Measurements from ENCODE around the gene POFUT2.
"Not testable (repeated sequence)": the region's sequence is repeated elsewhere in the genome, so short reads cannot be mapped to it uniquely, and the experiment has no call there.

The POFUT2 gene

DNA sequence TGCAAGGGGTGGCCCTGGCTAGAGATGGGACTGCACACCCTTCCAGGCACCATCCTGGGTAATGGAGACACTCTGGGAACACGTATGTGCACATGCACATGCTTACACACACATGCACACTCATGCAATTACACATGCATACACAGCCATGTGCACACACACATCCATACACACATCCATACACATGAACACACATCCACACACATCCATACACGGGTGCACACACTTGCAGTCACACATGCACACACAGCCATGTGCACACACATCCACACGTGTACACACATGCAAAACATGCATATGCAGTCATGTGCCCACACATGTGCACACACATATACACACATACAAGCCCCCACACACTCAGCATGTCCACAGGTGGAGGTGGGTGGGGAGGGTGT is 22.3 kb upstream of the POFUT2 start:
- no peak for DNase-seq (ENCODE audit: low spot score)

DNA sequence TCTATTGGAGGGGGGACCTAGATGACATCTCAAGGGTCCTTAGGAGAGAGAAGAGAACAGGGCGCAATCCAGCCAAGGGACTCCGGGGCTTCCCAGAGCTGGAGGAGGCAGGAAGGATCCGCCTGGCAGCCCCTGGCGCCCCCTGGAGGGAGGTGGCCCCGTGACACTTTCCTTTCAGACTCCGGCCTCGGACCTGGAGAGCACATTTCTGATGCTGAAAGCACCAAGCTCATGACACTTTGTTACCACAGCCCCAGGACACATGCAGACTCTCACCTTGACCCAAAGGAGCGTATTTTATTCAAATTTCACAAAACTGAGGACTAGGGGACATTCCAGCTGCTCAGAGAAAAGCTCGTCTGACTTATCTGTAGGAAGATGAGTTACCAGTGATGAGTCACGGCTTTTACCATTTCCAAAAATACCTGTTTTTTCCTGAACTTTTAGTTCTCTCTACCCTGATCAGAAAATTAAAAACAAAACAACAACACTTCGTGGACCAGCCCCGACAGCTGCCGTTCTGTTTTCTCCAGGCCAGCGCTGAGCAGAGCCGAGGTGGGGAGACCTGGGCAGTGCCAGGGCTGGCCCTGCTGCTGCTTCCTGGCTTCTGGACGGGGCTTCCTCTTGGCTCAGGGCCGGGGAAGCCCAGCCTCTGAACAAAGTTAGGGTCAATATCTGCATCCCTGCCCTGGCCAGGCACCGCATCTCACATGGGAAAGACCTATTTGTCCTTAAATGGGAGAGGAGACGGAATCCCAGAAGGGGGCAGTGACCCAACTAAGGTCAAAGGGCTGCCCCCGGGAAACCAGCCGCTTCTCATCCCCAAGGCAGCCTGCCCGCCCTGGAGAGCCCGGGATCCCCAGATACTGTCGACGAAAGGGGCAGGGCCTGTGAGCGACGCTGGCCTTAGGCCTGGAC is 21.6 kb upstream of the POFUT2 start:
- no peak for DNase-seq (ENCODE audit: low spot score)

DNA sequence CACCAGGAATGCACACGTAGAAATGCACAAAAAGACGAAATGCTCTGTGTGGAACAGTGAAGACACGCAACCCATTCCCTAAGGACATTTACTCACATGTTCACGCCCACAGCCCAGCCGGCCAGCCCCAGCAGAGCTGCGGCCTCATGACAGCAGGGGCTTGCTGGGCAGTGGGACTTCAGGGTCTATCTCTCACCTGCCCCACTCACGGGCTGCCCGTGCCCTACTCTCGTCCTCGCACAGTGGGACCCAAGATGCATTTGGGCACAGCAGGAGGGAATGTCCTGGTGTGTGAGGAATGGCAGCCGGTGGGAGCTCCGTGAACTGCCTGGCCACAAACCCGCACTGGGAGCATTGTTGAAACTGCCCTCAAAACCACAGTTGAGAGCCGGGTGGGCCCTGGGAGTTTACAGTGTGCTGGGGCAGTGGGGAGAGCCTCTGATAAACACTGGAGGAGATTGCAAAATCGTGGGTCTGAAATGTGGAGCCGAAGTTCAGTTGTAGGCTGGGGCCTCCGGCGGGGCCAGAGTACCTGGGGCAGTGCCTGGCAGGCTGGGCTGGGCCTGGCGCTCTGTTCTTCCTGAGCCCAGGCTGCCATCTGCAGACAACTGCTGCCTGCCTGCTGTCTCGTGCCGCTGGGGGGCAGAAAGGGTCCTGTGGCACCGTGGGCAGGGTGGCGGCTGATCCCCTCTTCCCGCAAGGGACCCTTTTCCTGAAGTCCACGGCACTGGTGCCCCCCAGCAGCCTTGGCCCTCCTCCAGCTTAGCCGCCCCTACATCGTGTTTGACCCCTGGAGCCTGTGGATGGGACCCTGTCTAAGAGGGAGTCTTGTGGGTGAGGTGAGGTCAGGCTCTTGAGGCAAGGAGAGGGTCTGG is 20.7 kb upstream of the POFUT2 start:
- DNase-seq (ENCODE audit: low spot score): no peak

GRCh38 chr21:45307597-45308158 is 20.0 kb upstream of the POFUT2 start:
- DNase-seq (ENCODE audit: low spot score): not testable (repeated sequence)

GRCh38 chr21:45306832-45307571 is 19.3 kb upstream of the POFUT2 start:
- DNase-seq (ENCODE audit: low spot score): peak; percentile 97

GRCh38 chr21:45306453-45306831 is 18.7 kb upstream of the POFUT2 start:
- DNase-seq (ENCODE audit: low spot score): no peak

DNA sequence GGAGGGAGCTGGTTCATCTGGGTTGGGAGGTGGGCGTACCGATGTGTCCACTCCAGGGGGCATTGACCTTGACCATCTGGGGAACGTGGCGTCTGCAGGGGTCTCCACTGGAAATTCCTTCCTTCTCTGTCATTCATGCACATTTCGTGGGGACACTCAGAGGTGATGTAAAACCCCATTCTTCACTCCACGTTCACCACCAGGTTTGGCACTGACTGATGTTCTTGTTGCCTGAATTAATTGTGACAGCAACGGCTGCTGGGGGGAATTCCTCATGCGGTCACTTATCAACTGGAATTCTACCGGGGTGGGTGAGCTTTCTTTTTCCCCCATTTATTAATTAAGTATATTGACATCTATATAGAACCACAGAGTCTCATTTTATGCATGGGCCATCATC is 18.1 kb upstream of the POFUT2 start:
- no peak for DNase-seq (ENCODE audit: low spot score)

DNA sequence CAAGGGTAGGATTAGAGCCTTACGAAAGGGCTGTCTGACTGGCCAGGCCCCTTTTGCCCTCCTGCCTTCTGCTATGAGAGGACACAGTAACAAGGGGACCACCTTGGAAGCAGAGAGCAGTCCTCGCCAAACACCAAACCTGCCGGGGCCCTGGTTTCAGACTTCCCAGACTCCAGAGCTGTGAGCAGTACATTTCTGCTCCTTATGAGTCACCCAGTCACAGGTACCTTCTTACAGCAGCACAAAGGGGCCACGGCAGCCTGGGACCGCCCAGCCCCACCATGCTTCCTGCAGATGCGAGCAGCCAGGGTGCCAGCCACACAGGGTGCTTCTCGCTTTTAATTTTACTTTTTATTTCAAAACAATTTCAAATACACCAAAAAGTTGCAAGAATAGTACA is 17.2 kb upstream of the POFUT2 start:
- no peak for DNase-seq (ENCODE audit: low spot score)

DNA sequence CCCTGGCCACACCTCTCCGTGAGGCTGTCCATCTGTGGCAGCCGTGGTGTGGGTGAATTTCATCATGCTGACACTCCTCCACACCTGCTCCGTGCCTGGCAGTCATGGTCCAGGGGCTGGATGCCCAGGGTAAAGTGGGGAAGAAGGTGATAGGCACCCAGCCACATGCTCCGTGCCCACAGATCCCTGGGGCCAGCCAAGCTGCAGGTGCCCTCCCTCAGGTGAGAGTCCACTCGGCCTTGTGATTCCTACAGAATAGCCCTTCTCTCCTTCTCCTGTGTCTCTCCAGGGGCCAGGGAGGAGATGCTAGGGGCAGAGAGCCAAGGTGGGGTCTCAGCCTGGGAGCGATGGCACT is 16.8 kb upstream of the POFUT2 start:
- DNase-seq (ENCODE audit: low spot score): no peak

GRCh38 chr21:45303751-45304475 is 16.2 kb upstream of the POFUT2 start:
- DNase-seq (ENCODE audit: low spot score): no peak

GRCh38 chr21:45303091-45303615 is 15.5 kb upstream of the POFUT2 start:
- DNase-seq (ENCODE audit: low spot score): no peak

DNA sequence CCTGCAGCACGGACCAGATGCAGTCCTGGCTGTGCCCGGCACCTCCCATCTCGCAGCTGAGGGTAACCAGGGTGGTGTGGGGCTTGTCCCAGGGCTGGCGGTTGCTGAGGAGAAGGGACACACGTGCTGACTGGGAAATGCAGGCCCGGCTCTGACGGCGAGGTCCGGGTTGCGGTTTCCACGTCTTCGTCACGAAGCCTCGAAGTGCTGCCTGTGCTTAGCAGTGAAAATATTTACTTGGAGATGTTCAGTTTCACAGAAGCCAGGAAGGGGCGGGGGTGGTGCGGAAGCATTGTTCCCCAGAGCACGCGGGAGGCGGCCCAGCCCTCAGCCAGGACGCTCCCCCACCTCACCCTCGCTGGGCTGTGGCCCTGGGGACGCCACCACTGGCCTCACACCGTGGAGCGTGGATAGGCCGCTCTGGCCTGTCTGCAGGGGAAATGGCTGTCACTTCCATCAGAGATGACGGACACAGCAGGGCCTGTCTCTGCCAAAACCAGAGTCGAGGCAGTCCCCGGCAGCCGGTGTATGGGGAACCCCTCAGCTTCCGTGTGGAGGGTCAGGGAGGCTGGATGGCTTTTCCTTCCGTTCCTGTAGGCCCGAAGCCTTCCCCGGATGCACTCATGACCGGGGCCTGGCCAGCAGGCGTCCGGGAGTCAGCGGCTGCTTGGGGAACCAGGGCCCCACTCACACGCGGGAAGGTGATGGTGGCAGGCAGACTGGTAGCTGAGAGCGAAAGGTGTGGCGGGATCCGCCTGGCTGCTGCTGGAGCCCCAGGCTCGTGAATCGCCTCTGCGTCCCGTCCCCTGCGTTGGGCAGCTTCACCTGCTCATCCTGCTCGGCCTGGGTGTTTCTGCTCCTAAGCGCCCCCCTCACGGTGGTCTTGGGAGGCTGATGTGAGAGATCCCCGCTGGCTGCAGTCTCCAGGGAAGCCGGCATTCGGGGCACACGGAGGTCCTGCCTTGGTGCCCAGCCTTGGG is 14.7 kb upstream of the POFUT2 start:
- DNase-seq (ENCODE audit: low spot score): no peak

DNA sequence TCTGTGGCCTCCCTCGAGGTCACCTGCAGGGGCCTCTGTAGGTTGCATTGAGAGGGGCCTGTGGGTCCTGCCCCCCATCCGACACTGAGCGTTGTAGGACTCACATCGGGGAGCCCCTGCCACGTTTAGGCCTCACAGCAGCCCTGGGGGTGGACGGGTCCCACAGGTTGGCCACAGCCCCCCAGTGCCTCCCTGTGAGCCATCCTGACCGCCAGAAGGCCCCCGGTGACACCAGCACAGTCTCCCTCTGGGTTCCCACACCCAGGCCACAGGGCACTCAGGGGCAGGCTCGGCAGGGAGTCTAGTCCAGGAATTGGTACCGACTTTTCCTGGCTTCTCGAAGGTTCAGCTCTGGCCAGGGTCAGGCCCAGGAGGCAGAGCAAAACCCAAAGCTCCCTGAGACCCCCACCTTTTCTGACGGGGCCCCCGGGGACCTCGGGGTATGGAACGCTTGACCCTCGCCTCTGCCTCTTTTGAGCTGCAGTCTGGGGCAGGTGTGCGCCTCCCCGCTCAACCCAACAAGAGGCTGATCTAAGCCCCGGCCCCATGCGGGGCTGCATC is 13.9 kb upstream of the POFUT2 start:
- DNase-seq (ENCODE audit: low spot score): no peak

- no peak for DNase-seq (ENCODE audit: low spot score)
Measured at GRCh38 chr21:45300786-45301520, 13.3 kb upstream of the POFUT2 start.

DNA sequence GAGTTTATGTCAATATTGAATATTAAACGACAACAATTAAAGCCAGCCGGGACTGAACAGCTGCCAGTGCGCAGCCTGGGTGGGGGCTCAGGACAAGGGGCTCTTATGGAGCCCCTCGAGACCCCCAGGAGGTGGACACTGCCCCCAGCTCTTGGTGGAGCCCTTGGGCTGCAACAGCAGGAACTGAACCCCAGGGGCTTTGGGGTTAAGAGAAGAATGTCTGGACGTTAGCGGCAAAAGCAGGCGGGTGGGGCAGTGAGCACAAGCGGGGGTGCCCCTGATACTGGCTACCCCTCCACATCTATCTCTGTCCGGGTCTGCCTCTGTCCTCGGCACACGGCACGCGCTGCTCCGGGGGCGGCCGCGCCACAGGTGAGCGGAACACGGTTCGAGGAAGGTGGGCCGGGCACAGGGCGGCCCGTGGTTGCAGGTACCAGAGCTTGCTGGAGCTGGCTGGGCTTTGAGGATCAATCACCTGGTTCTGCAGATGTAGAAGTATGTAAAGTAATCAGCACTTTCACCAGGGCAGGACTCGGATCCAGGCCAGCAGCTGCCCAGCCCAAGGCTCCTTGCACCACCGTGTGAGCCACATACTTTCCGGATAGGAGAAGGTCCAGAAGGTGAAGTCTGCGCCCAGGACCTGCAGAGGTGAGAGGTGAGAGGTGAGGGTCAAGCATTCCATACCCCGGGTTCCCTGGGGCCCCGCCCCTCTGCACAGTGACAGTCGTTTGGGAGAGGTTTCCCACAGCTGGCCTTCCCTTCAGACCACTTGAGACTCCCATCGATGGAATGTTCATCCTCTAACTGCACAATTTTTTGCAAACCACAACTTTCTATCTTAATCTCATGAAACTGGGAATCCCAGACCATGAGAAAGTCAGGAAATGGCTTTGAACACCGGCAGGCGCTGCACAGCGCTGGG is 12.4 kb upstream of the POFUT2 start:
- DNase-seq (ENCODE audit: low spot score): no peak

- DNase-seq (ENCODE audit: low spot score): no peak
Measured at GRCh38 chr21:45299026-45299863, 11.6 kb upstream of the POFUT2 start.

GRCh38 chr21:45297869-45298268 is 10.2 kb upstream of the POFUT2 start:
- no peak for DNase-seq (ENCODE audit: low spot score)

Data from globus pallidus (tissue), 1 donor.